Endothelial cell of umbilical vein (primary cell): Measurements from ENCODE around the gene PDE10A. TPM values are rescaled to one million over a fixed set of nuclear protein-coding genes. Genes with fewer than 3 reads are reported as not detected.

ENCODE experiments used
- BruUV-seq: library from RNA; stranded (reverse); fragments of 400-500 nt; replicated peaks from 2 replicates; lab custom pipeline; 2021; lab: Mats Ljungman, UMichigan
- CTCF ChIA-PET: fragments of 300-600, 350-600 bp; sonication (Branson Sonifier 250); formaldehyde crosslinking; loops from one replicate; lab custom pipeline; 2021; ENCODE audit warnings: antibody characterized with exemption, inconsistent platforms; lab: Charles Lee
- POLR2A ChIA-PET: fragments of 300-600, 350-600 bp; sonication (Branson Sonifier 250); formaldehyde crosslinking; loops from one replicate; lab custom pipeline; 2021; ENCODE audit warnings: antibody characterized with exemption, inconsistent platforms; lab: Charles Lee
- DNase-seq: peaks from one replicate; pipeline ENCODE4 v3.0.0-alpha.2; 2011; ENCODE audit warnings: low read depth, low spot score
- FAIRE-seq: peaks from 2 replicates; lab custom pipeline; 2011; peaks lifted over from hg19 to GRCh38; lab: Jason Lieb, UNC
- H2AFZ ChIP-seq: 2 replicates; pipeline ENCODE4 v1.6.0; 2012; ENCODE audit warnings: low read depth, low read length, control low read depth, inconsistent platforms
- H3K27ac ChIP-seq: 2 replicates; pipeline ENCODE4 v1.5.1; 2011; ENCODE audit warnings: low read depth, mild to moderate bottlenecking, control low read depth, low read length, moderate library complexity; ENCODE audit not compliant: insufficient read depth
- H3K27me3 ChIP-seq, 2 experiments: 2 replicates each; pipeline versions ENCODE4 v1.6.0 to v1.6.1; 2011; ENCODE audit warnings: low read length in 2 of 2, mixed read lengths in 1 of 2; ENCODE audit not compliant: control insufficient read depth in 2 of 2, insufficient read depth in 2 of 2
- H3K36me3 ChIP-seq, 2 experiments: 2 replicates in 1 of 2; 3 replicates in 1 of 2; pipeline ENCODE4 v1.5.1; 2011; ENCODE audit warnings: low read length in 2 of 2, mild to moderate bottlenecking in 1 of 2, moderate library complexity in 1 of 2; ENCODE audit not compliant: control insufficient read depth in 2 of 2, insufficient read depth in 2 of 2; ENCODE audit errors: extremely low read depth in 1 of 2
- H3K4me1 ChIP-seq: 3 replicates; pipeline ENCODE4 v1.5.1; 2011; ENCODE audit warnings: mild to moderate bottlenecking, low read length; ENCODE audit not compliant: control insufficient read depth, insufficient read depth; ENCODE audit errors: extremely low read depth
- H3K4me2 ChIP-seq: 2 replicates; pipeline ENCODE4 v1.6.1; 2011; ENCODE audit warnings: low read length, control low read depth, mixed read lengths; ENCODE audit not compliant: insufficient read depth
- H3K4me3 ChIP-seq, 3 experiments: fragments of 200-600 bp in 1 of 3; sonication (generic), shearing (Covaris generic) in 1 of 3; replicated peaks in 1 of 3; 2 replicates each; pipeline ENCODE4 v1.5.1; 2011 to 2016; ENCODE audit warnings: control low read depth in 3 of 3, low read length in 3 of 3, mild to moderate bottlenecking in 2 of 3, inconsistent platforms in 1 of 3, low read depth in 1 of 3, moderate library complexity in 1 of 3; ENCODE audit not compliant: insufficient read depth in 1 of 3
- H3K79me2 ChIP-seq: 2 replicates; pipeline ENCODE4 v1.6.0; 2012; ENCODE audit warnings: low read length, inconsistent platforms; ENCODE audit not compliant: control insufficient read depth, insufficient read depth
- H3K9ac ChIP-seq: replicated peaks from 2 replicates; pipeline ENCODE3; 2011; ENCODE audit warnings: low read length, control low read depth; ENCODE audit not compliant: insufficient read depth; ENCODE audit errors: extremely low read depth
- H3K9me1 ChIP-seq: replicated peaks from 3 replicates; pipeline ENCODE4 v1.6.0; 2011; ENCODE audit warnings: mild to moderate bottlenecking, low read length; ENCODE audit not compliant: control insufficient read depth, insufficient read depth; ENCODE audit errors: extremely low read depth
- H3K9me3 ChIP-seq: replicated peaks from 2 replicates; pipeline ENCODE4 v1.5.1; 2012; ENCODE audit warnings: low read length, inconsistent platforms; ENCODE audit not compliant: control insufficient read depth, insufficient read depth
- H4K20me1 ChIP-seq: replicated peaks from 2 replicates; pipeline ENCODE3; 2011; ENCODE audit warnings: mild to moderate bottlenecking, low read length; ENCODE audit not compliant: control insufficient read depth, insufficient read depth; ENCODE audit errors: extremely low read depth
- EZH2 ChIP-seq: IDR thresholded peaks from 2 replicates; pipeline ENCODE4 v1.6.1; 2012; ENCODE audit warnings: borderline replicate concordance, low read depth, mild to moderate bottlenecking, moderate library complexity, low read length, inconsistent platforms; ENCODE audit not compliant: severe bottlenecking
- FOS ChIP-seq: IDR thresholded peaks from 2 replicates; pipeline ENCODE4 v1.6.1; 2011; ENCODE audit warnings: mild to moderate bottlenecking, low read length, moderate library complexity, borderline replicate concordance; ENCODE audit not compliant: insufficient read depth
- GATA2 ChIP-seq: IDR thresholded peaks from 2 replicates; pipeline ENCODE4 v1.7.0; 2011; ENCODE audit warnings: low read depth, mild to moderate bottlenecking, moderate library complexity, mixed read lengths, low read length; ENCODE audit not compliant: insufficient read length, insufficient read depth
- JUN ChIP-seq: IDR thresholded peaks from 2 replicates; pipeline ENCODE4 v1.6.1; 2011; ENCODE audit warnings: borderline replicate concordance, low read depth; ENCODE audit not compliant: insufficient read length, insufficient read depth
- MYC ChIP-seq: IDR thresholded peaks from one replicate; pipeline ENCODE4 v1.6.1; 2011; ENCODE audit warnings: mild to moderate bottlenecking, low read depth, low read length
- POLR2A ChIP-seq: IDR thresholded peaks from 2 replicates; pipeline ENCODE4 v1.6.1; 2012; ENCODE audit warnings: low read depth, mild to moderate bottlenecking, control low read depth, low read length
- POLR2AphosphoS5 ChIP-seq: IDR thresholded peaks from 2 replicates; pipeline ENCODE4 v1.6.1; 2012; ENCODE audit warnings: low read depth, mild to moderate bottlenecking, control low read depth, low read length, moderate library complexity; ENCODE audit not compliant: insufficient read depth
- dilution Hi-C: fragments of 300-500 bp; cut with MboI; formaldehyde crosslinking; loops from one replicate; pipeline ENCODE4 v1.15.0; 2019; ENCODE audit warnings: low sequenced_read_pairs; ENCODE audit not compliant: extremely low pct_ligation_motif_present
- intact Hi-C: fragments of 100-400 bp; cut with micrococcal nuclease; formaldehyde crosslinking; loops from one replicate; pipeline ENCODE4 v1.10.0; 2022
- polyA plus RNA-seq, 4 experiments: library from polyadenylated mRNA; depleted of rRNA in 3 of 4; stranded (reverse) in 3 of 4; unstranded in 1 of 4; fragments of >200 nt; gene quantifications; 2 replicates each; pipeline versions ENCODE4 v1.2.1 to v1.2.3, GENCODE V29; 2011 to 2012; ENCODE audit warnings: missing spikeins in 1 of 4
- total RNA-seq: library from RNA; stranded (reverse); gene quantifications from 2 replicates; pipeline ENCODE4 v1.2.3, GENCODE V29; 2021
- TF ChIP-seq, protein P1 (sequence below): IDR thresholded peaks from 2 replicates; pipeline ENCODE4 v1.6.1; 2011; ENCODE audit not compliant: insufficient read depth, insufficient read length
- TF ChIP-seq, protein P2 (sequence below), 2 donors: IDR thresholded peaks; 1 replicate in 1 of 2; 2 replicates in 1 of 2; pipeline ENCODE4 v1.5.1; 2011; ENCODE audit warnings: low read length in 2 of 2, mild to moderate bottlenecking in 2 of 2, moderate library complexity in 2 of 2, control low read depth in 1 of 2, inconsistent platforms in 1 of 2, low read depth in 1 of 2; ENCODE audit not compliant: insufficient read depth in 1 of 2; ENCODE audit errors: extremely low read depth in 1 of 2

PDE10A gene
- total and polyA plus RNA-seq, 2 donors (not counting 3 experiments of a cell fraction or from before 2014, with no cell fraction given) = 0.86 to 2.9 TPM

DNA sequence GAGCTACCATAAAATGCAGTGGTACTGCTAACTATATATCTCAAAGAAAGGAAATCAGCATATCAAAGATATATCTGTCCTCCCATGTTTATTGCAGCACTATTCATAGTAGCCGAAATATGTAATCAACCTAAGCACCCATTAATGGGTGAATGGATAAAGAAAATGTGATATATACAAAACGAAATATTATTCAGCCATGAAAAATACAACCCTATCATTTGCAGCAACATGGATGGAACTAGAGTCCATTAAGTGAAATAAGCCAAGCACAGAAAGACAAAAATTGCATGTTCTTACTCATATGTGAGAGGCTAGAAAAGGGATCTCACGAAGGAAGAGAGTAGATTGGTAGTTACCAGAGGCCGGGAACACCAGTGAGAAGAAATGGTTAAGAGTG, 126.1 kb downstream of the PDE10A start:
- POLR2A ChIA-PET = no interaction called here
- TF ChIP-seq, protein P1, sequence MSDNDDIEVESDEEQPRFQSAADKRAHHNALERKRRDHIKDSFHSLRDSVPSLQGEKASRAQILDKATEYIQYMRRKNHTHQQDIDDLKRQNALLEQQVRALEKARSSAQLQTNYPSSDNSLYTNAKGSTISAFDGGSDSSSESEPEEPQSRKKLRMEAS = no peak
- TF ChIP-seq, protein P2, sequence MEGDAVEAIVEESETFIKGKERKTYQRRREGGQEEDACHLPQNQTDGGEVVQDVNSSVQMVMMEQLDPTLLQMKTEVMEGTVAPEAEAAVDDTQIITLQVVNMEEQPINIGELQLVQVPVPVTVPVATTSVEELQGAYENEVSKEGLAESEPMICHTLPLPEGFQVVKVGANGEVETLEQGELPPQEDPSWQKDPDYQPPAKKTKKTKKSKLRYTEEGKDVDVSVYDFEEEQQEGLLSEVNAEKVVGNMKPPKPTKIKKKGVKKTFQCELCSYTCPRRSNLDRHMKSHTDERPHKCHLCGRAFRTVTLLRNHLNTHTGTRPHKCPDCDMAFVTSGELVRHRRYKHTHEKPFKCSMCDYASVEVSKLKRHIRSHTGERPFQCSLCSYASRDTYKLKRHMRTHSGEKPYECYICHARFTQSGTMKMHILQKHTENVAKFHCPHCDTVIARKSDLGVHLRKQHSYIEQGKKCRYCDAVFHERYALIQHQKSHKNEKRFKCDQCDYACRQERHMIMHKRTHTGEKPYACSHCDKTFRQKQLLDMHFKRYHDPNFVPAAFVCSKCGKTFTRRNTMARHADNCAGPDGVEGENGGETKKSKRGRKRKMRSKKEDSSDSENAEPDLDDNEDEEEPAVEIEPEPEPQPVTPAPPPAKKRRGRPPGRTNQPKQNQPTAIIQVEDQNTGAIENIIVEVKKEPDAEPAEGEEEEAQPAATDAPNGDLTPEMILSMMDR (IDR thresholded peaks at IDR 0.05; ENCODE audit: extremely low read depth in 1 of 2, insufficient read depth in 1 of 2, low read depth in 1 of 2, low read length in 2 of 2) = no peak
- no peak for TF ChIP-seq JUN
- TF ChIP-seq FOS = no peak
- TF ChIP-seq EZH2 = no peak
- TF ChIP-seq POLR2AphosphoS5 = no peak
- no peak for TF ChIP-seq MYC
- TF ChIP-seq POLR2A = no peak
- TF ChIP-seq GATA2 = no peak
- Histone ChIP-seq H3K27ac (no peak overlapping the region), H2AFZ (no peak overlapping the region), H3K9me1 (no peaks in the 10 kb centered on the region), H3K79me2 (no peaks in the 10 kb centered on the region), H3K27me3 (no peaks in the 10 kb centered on the region), H3K9me3 (no peaks in the 10 kb centered on the region), H3K4me1 (no peaks in the 10 kb centered on the region), H3K4me2 (no peak overlapping the region), H4K20me1 (no peaks in the 10 kb centered on the region), H3K36me3 (no peaks in the 10 kb centered on the region), H3K9ac (no peak overlapping the region), H3K4me3 (no peak overlapping the region)
- DNase-seq = no peak
- dilution Hi-C loops (no loop called here), intact Hi-C loops (no loop called here)
- BruUV-seq = no TSS peak
- FAIRE-seq = no peak
- CTCF ChIA-PET = no interaction called here
